Measurements from ENCODE around the gene PHAF1. TPM values are rescaled to one million over a fixed set of nuclear protein-coding genes. Genes with fewer than 3 reads are reported as not detected.
A peak's percentile ranks its signal among the peaks of the same experiment; 100 is the strongest.

PHAF1 gene
- total RNA-seq (10 to 100 TPM; 15.3 to 44.0 (median 19.8) TPM), polyA plus RNA-seq (10 to 100 TPM in 1 of 3 donors, 1 to 10 TPM in 2; 5.5 to 10.3 (median 9.9) TPM)
- long read RNA-seq, donor 1, partial matches to known transcripts = 0 of 3 reads
- long read RNA-seq, donor 1, other reads (novel, unspliced or antisense) = 0 of 3 reads
- long read RNA-seq, donor 2, partial matches to known transcripts = 0 of 6 reads
- long read RNA-seq, donor 2, other reads (novel, unspliced or antisense) = 0 of 6 reads

DNA sequence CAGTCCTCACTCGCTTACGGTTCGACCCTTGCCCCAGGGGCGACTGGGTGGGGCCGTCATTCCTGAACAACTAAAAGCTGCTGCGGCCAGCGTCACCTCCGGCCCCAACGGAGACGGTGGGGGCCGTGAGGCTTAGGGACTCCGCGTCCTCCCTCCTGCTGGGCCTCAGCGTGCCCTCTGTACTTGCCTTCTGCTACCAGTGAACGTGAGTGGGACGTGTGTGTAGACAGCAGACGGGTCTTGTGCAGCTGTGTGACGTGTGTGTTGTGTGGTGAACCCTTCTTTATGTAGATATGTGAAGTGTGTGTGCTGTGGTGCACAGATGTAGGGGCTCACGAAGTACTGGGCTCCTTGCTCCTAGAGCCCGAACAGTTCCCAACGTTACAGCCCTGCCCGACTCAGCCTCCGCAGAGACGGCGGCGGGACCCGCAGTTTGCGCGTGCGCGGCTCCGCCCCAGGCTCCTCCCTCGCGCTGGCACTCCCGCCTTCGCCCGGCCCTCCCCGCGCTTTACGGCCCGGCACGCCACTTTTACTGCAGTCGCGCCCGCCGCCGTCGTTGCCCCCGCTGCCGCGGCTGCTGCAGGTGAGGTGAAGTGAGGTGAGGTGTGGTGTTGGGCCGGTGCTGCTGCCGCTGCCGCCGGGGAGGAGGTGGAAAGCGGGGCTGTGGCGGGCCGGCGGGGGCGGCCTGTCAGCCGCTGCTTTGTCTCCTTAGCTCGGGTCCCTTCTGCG is at the start of gene PHAF1:
Gene PHAF1 (plus strand): TSS at position 535 of the 729 bp plus-strand sequence. CDS start 235 bp downstream, outside the sequence.
- Histone ChIP-seq H3K27me3 (replicated peaks in 1 of 7) (no peaks in the 10 kb centered on the region), H3K9me3 (no peaks in the 10 kb centered on the region), H3K27ac (peak within 1 kb of the TSS; percentile 49 to 90 (median 86)), H3K36me3 (peaks cover 0 to 20% (median 0%) of the 10 kb centered on the region in 6 donors), H3K4me1 (peaks cover 11 to 76% (median 42%) of the 10 kb centered on the region in 6 donors), H3K4me3 (peak within 1 kb of the TSS; percentile 67 to 99 (median 97))
- TF ChIP-seq, protein P1, sequence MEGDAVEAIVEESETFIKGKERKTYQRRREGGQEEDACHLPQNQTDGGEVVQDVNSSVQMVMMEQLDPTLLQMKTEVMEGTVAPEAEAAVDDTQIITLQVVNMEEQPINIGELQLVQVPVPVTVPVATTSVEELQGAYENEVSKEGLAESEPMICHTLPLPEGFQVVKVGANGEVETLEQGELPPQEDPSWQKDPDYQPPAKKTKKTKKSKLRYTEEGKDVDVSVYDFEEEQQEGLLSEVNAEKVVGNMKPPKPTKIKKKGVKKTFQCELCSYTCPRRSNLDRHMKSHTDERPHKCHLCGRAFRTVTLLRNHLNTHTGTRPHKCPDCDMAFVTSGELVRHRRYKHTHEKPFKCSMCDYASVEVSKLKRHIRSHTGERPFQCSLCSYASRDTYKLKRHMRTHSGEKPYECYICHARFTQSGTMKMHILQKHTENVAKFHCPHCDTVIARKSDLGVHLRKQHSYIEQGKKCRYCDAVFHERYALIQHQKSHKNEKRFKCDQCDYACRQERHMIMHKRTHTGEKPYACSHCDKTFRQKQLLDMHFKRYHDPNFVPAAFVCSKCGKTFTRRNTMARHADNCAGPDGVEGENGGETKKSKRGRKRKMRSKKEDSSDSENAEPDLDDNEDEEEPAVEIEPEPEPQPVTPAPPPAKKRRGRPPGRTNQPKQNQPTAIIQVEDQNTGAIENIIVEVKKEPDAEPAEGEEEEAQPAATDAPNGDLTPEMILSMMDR (IDR thresholded peaks at IDR 0.05 in 8 of 11, conservative IDR thresholded peaks at IDR 0.05 in 3 of 11) = peak in 3 of 11 experiments; percentile 10 to 22 (median 21)
- TF ChIP-seq POLR2A (IDR thresholded peaks at IDR 0.05) (peak in 2 of 3 donors; percentile 48 to 52), POLR2AphosphoS5 (IDR thresholded peaks at IDR 0.05) (peak; percentile 92 to 95 (median 94))
- peak; percentile 99 for DNase-seq
- intact Hi-C loops (cut with DNase I; ENCODE audit: low total_unique reads) = no loop called here
- WGBS, 5 donors = 3 to 6% (median 5%) methylated on average over 29 to 63 of the region's 63 CpGs

DNA sequence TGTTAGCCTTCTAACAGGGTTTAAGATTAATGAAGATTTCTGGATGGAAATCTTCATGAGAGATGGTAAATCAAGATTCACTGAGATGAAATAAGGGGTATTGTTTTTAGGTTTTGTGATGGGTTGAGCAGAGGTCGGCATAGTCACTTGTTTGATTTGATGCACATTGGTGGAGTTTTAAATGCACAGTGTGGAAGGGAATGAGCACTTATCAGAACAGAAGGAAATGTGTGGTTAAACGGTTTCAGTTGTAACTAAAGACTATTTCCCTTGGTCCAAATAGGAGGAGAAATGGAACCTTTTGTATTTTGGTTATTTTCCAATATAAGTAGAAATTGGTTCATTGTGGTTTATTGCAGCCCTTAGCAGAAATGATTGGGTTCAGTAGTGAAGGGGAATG is 46.7 kb upstream of the PHAF1 start:
- Histone ChIP-seq H3K36me3 (peaks cover 0 to 35% (median 16%) of the 10 kb centered on the region in 6 donors), H3K9me3 (no peaks in the 10 kb centered on the region), H3K4me1 (peaks cover 0 to 51% (median 16%) of the 10 kb centered on the region in 6 donors), H3K27ac (no peak overlapping the region), H3K4me3 (no peak overlapping the region), H3K27me3 (replicated peaks in 1 of 7) (no peaks in the 10 kb centered on the region)
- intact Hi-C loops (cut with DNase I; ENCODE audit: low total_unique reads) = no loop called here
- no peak for DNase-seq
- no peak for TF ChIP-seq POLR2AphosphoS5 (IDR thresholded peaks at IDR 0.05)
- no peak for TF ChIP-seq POLR2A (IDR thresholded peaks at IDR 0.05)
- WGBS, 5 donors = 14 to 21% (median 15%) methylated on average over 2 of the region's 2 CpGs

DNA sequence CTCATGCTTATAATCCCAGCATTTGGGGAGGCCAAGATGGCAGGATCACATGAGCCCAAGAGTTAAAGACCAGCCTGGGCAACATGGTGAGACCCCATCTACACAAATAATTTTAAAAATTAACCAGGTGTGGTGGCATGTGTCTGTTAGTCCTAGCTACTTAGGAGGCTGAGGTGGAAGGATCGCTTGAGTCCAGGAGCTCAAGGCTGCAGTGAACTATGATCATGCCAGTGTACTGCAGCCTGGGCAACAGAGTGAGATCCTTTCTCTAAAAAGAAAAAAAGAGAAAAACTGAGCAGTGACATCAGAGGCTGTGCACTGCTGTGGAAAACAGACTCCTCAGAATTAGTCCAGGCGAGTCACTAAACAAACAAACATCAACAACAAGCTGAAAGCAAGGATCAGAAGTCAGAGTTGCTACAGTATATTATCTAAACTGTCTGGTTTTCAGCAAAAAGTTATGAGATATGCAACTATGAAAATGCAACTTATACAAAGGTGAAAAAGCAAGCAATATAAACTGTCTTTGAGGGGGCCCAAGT is 41.5 kb upstream of the PHAF1 start:
- TF ChIP-seq POLR2A (IDR thresholded peaks at IDR 0.05) (no peak), POLR2AphosphoS5 (IDR thresholded peaks at IDR 0.05) (no peak)
- TF ChIP-seq, protein P1 (IDR thresholded peaks at IDR 0.05 in 8 of 11, conservative IDR thresholded peaks at IDR 0.05 in 3 of 11) = no peak
- DNase-seq = no peak
- WGBS, 5 donors = 98 to 99% (median 99%) methylated on average over 2 of the region's 2 CpGs
- Histone ChIP-seq H3K27ac (no peak overlapping the region), H3K36me3 (peaks cover 0 to 74% (median 39%) of the 10 kb centered on the region in 6 donors), H3K4me1 (peaks cover 0 to 15% (median 4%) of the 10 kb centered on the region in 6 donors), H3K4me3 (no peak overlapping the region), H3K9me3 (no peaks in the 10 kb centered on the region), H3K27me3 (replicated peaks in 1 of 7) (no peaks in the 10 kb centered on the region)
- intact Hi-C loops (cut with DNase I; ENCODE audit: low total_unique reads) = no loop called here

DNA sequence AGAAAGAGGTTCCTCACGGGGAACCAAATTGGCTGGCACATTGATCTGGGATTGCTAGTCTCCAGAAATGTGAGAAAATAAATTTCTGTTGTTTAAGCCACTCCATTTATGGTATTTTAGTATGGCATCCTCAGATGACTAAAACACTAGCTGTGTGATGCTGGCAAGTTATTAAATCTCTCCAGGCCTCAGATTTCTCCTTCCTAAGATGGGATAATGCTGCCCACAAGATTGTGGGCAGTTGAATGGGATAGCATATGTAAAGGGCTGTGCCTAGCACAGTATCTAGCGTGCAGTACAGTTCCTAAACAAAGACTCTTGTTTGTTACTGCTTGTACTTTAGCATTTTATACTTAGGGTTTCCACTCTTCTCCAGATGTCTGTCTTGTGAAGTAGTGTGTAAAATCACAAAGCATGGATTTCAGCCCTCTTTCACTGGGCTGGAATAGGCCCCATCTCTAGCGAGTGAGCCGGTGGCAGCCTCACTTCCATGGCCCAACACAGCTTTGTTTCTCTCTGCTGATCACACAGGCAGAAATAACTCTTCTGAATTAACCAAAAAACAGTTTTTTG is 38.2 kb upstream of the PHAF1 start:
- DNase-seq = no peak
- no peak overlapping the region for H3K27ac ChIP-seq
- TF ChIP-seq, protein P1 (IDR thresholded peaks at IDR 0.05 in 8 of 11, conservative IDR thresholded peaks at IDR 0.05 in 3 of 11) = no peak
- TF ChIP-seq POLR2A (IDR thresholded peaks at IDR 0.05) (no peak), POLR2AphosphoS5 (IDR thresholded peaks at IDR 0.05) (no peak)
- WGBS, 5 donors = 93 to 96% (median 93%) methylated on average over 4 of the region's 4 CpGs
- no peak overlapping the region for H3K4me3 ChIP-seq
- H3K9me3 ChIP-seq = no peaks in the 10 kb centered on the region
- intact Hi-C loops (cut with DNase I; ENCODE audit: low total_unique reads) = no loop called here
- H3K4me1 ChIP-seq = no peaks in the 10 kb centered on the region
- no peaks in the 10 kb centered on the region for H3K27me3 ChIP-seq (replicated peaks in 1 of 7)
- H3K36me3 ChIP-seq = peaks cover 0 to 100% (median 53%) of the 10 kb centered on the region in 6 donors
